HG03354 (cell line): ENCODE measurements around the gene ENOX1.
"Not testable (repeated sequence)": the region's sequence is repeated elsewhere in the genome, so short reads cannot be mapped to it uniquely, and the experiment has no call there.

Experiments used
- ATAC-seq: cut with Tn5 transposase; IDR thresholded peaks from one replicate; pipeline ENCODE4 v1.9.1; 2021; ENCODE audit warnings: mild to moderate bottlenecking; ENCODE audit not compliant: unreplicated experiment, poor library complexity, severe bottlenecking

ENOX1 gene

DNA sequence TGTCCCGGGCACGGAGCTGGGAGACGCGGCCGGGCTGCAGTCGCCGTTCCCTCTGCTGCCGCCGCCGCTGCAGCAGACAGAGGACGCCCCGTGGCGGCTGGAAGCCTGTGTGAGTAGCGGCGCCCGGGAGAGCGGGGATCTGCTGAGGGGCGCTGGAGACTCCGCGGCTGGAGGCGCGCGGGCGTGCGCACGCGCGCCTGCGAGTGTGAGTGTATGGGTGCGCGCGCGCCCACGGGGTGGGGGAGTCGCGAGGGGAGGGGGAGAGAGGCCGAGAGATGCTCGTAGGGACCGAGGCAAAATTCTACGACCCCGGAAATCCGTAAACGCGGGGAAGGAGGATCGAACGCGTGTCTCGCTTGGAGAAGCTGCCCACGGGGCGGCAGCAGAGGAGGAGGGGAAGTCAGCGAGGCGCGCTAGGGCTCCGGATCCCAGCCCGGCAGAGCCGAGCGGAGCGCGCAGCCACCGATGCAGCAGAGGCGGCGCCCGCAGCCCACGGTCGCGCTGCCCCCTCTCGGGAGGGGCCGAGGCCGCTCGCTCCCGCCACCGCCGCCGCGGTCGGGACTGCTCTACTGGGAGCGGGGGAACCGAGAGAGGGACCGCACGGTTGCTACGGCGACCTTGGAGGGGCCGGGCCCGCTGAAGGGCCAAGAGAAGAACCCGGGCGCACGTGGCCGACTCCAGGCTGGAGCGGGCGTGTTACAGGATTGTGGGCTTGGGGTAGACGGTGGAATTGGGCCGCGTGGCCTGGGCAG lies at the start of gene ENOX1:
ENOX1 (minus strand) TSS at position 207 of the 752 bp plus-strand sequence.
- no peak for ATAC-seq

DNA sequence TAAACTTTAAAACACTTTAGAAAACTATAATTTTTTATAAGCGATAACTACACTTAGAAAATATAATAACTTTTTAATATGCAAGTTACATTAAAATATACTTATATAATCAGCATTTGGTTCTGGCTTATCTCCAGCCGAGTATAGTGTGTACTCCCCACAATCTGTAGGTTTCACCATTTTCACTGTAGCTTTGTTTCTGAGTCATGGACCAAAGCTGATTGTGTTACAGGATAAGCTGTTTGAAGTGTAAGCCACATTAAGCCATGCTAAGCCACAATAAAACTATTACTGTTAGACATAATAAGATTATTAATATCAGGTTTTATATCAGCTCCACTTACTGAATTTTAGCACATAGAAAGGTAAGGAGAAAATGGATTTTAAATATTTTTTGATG lies 48.9 kb upstream of the ENOX1 start:
- ATAC-seq: no peak

DNA sequence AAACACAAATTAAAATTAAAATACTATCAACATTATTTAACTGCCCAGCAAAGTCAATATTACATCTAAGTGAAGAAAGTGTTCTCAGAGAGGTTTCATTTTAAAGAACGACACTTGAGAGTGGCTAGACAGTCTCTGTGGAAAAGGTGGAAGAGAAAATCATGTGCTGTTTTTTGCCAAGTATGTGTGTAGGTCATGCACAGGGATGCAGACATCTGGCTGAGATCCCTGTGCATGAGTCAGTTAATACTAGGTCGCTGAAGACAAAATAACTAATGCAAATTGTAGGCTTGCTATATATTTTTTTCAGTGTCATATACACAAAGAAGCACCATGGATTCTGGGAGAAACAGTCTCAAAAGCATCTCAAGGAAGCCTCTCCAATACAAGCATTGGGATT lies 44.3 kb upstream of the ENOX1 start:
- ATAC-seq: no peak

DNA sequence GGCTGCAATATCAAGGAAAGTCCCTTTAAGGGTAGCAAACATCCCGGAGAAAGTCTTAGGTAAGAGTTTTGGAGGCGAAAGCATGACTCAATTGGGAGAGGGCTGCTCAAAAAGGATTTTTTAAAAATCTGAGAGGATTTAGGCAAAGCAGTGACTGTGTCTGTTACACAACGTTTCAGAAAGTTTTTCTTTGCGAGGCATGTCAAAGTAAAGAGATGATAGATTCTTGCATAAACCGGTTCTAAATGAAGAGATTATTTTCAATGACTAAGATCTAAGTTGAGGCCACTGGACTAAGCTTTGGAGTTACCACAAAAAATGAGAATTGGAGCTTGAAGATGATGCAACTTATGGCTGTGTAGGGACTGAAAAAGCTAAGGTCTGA lies 43.7 kb upstream of the ENOX1 start:
- ATAC-seq: no peak

DNA sequence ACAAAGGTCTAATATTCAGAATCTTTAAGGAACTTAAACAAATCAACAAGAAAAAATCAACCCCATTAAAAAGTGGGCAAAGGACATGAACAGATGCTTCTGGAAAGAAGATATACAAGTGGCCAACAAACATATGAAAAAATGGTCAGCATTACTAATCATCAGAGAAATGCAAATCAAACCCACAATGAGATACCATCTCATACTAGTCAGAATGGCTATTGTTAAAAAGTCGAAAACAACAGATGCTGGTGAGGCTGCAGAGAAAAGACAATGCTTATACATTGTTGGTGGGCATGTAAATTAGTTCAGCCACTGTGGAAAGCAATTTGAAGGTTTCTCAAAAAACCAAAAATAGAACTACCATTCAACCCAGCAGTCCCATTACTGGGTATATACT lies 37.9 kb upstream of the ENOX1 start:
- ATAC-seq: not testable (repeated sequence)

DNA sequence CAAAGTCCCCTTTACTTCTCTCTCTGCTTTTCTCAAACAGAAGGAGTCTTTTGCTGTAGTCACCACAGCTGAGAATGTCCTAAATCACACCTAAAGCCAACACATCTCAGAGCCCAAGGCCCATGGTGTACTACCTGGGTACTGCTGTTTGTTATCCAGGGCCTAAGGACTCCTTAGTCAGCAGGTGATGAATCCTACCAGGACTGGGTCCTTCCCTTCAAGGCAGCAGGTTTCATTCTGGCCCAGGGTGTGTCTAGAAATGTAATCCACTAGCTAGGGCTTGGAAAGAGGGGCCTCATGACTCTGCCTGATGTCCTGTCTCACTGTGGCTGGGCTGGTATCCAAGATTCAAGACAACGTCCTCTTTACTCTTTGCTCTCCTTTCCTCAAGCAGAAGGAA lies 36.2 kb upstream of the ENOX1 start:
- no peak for ATAC-seq

DNA sequence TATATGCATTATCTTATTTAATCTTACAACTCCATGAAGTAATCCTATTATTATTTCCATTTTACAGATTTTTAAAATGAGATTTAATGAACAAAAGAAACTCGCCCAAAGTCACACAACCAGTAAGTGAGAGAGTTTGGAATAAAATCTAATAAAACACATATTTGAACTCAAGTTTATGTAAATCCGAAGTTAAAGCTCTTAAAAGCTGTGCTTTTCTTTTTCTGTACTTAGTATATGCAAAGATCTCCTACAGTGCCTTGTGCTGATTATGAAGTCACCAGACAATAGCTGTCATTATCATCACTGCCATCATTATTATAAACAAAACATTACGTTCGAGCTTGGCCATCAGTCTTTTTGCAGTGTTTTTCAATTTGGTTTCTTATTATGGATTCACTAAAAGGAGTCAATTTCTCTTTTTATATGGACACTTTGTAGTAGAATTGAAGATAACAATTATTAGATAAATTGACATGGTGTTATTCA lies 29.7 kb upstream of the ENOX1 start:
- no peak for ATAC-seq

DNA sequence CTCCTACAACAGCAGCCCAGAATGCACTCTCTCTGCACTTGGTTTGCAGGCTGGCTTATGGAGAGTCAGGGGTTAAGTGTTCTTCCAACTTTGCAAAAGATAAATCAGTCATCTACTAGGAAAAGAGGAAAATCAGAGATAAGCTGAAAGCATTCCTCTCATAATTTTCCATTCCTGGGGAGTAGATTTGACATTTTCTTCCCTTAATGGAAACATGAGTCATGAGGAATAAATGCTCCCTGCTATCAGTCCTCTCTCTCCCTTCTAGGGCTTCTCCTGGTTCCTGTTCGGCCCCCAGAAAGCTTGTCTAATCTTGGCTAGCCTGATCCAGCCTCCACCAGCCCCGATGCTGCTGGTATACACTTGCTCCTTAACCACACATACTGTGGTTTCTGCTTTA lies 28.4 kb upstream of the ENOX1 start:
- ATAC-seq: no peak

DNA sequence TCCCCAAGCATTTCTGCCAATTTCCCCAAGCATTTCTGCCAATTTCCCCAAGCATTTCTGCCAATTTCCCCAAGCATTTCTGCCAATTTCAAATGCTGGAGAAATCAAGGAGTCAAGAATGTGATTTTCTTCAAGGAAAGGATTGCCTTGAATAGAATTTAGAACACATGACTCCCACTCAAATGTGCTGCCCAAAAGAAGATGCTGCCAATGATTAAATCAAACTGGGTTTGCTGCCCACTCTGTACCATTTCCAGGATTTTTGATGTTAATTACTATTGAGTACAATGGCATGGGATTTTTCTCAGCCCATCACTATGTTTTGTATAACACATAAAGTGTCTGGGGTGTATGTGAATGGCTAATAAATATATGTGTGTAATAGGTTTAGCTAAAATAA lies 21.9 kb upstream of the ENOX1 start:
- no peak for ATAC-seq

DNA sequence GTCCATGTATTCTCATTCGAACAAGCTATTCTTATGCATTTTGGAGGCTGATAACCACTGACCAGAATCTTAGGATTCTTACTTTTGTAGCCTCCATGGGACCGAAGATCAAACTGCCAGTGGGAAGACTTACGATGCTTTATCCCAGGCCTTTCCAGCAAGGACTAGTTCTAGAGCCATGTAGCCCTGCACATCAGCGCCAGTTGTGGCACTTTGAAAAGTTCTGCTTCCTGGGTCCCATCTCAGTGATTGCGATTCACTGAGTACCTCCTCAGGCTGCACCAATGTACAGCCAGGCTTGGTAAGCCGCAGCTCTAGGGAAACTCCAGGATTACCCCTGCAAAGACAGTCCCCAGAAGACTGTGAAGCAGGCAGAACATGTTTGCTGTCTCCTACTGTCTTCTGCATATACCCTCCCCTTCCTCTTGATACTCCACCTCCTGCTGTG lies 18.9 kb upstream of the ENOX1 start:
- no peak for ATAC-seq

DNA sequence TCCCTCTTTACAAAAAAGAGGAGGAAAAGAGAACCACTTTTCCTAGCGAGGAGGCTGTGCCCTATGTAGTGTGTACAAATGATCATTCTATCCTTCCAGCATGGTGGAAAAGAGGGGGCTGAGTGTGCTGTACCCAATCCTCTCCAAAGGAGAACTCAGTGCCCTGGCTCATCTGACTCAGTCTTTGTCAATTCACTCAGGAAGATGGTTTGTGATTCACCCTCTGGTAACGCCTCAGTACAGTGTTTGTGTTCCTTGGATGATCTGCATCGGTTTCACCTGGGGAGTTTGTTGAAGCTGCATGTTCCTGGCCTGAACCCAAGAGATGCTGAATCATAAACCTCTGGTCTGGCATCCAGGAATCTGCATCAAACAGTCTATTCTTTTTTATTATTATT lies 18.3 kb upstream of the ENOX1 start:
- ATAC-seq: no peak

DNA sequence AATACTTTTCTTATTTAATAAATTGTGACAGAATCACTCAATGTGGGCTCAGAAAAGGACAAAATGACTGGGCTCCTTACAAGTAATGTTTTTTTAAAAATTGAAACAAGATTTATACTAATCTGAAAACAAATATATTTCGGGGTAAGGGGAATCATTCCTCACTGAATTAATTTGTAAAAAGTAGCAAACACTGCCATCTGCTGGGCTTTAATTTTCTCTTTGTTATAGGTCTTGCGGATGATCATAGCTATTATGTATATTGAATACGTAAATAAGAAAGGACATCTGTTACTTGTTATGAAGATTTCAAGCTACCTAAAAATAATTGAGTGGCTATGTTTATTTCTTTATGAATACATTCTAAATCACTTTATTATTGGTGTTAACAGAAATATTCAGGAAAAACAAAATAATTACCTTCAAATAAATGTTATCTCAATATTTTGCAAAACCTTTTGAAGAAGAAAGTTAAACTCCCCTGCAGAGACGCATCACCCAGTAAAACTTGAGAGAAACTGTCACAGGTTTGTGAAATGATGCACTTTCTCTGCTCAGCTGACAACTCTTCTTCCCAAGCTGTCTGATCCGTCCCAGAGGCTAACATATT lies 17.8 kb upstream of the ENOX1 start:
- ATAC-seq: no peak

DNA sequence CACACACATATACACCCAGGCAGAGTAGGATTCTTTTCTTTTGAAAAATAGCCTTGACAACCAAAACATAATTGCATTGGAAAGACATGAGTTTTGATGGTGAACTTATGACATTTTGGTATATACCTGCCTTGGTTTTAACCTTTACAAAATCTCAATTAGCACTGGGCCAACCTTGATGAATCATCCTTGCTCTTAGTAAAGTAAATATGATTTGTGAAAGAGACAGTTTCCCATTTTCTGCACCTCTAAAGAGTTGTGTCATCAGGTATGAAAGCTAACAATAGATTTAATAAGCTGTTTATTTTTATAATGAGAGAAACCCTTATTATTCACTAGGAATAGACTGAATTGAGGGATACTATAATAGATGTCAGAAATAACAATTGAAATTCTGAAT lies 15.7 kb upstream of the ENOX1 start:
- no peak for ATAC-seq

DNA sequence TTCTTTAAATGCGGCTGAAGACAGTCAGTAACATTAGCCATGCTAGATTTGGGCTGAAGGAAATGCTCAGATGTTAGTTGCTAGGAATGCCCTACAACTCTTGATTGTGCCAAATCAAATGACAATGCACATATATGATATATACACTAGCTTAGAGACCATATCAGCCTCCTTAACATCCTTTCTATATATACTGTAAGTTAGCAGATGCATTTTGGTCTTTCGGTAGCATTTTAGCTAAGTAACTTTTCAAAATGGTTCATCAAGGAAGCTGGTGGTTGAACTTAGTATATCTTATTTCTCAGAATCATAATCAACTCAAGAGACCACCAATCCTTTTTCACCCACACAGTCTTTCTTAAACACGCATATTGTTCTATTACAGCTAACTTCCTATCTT lies 14.1 kb upstream of the ENOX1 start:
- no peak for ATAC-seq

DNA sequence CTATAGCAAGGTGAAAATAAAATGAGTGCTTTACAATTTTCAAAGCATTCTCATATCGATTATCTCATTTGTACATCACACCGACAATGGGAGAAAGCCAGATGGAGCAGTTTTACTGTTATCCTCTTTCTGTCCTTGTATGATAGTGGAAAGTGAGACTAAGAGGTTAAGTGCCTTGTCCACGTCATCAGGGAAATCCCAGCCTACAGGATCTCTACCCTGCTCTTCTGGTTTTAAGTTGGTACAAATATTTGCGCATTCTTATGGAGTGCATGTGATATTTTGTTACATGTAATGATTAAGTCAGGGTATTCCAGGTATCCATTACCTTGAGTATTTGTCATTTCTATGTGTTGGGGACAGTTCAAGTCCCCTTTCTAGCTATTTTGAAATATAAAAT lies 12.4 kb upstream of the ENOX1 start:
- no peak for ATAC-seq

DNA sequence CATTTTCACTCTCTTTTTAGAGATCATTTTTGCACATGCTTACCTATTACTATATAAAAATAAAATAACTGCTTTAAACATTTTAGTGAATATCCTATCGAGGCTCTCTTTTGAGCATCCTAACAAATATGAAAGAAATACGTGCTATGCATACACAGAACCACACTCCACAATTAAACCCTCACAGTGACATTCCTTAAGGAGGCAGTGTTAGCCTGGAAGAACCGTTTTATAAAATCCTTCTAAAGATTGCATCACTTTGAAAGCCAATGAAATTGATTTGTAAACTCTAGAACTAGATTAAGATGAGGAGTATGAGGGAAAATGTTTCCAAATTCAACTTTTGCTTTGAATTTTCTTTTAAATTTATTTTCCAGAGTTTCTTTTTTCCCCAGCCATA lies 11.1 kb upstream of the ENOX1 start:
- ATAC-seq: no peak

DNA sequence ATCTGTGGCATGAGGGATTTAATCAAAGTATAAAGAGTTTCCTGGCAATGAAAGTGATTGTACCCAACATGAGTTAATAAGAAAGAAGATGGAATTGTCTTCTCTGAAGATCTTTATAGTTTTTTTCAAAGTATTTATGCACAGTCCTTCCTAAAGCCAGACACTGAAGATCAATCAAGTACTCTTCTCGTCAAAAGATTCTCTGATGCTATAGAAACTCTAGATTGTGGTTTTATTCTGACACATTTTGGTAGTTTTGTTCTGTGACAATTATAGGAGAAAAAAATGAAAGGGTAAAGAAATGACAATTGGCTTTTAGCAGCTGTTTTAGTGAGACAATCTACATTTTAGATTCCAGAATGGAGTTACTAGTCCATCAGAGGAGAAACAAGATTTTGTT lies 10.4 kb upstream of the ENOX1 start:
- ATAC-seq: no peak

DNA sequence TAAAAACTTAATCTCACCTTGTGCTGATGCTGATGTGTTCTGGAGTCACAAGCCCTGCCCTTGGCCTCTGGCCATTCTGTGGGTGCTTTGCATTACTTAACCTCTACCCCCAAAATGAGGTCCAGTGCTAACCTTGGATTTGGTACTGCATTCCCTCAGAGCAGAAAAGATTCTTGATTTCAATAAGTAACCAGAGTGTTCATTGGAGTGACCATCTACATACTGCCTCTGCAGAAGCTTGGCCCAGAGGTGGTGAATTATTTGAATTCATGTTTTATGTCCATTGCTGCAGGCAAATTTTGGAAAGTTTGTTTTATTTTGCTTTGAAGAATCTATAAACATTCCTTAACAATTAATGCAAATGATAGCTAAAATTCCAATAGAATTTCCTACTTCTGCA lies 7.6 kb upstream of the ENOX1 start:
- no peak for ATAC-seq

DNA sequence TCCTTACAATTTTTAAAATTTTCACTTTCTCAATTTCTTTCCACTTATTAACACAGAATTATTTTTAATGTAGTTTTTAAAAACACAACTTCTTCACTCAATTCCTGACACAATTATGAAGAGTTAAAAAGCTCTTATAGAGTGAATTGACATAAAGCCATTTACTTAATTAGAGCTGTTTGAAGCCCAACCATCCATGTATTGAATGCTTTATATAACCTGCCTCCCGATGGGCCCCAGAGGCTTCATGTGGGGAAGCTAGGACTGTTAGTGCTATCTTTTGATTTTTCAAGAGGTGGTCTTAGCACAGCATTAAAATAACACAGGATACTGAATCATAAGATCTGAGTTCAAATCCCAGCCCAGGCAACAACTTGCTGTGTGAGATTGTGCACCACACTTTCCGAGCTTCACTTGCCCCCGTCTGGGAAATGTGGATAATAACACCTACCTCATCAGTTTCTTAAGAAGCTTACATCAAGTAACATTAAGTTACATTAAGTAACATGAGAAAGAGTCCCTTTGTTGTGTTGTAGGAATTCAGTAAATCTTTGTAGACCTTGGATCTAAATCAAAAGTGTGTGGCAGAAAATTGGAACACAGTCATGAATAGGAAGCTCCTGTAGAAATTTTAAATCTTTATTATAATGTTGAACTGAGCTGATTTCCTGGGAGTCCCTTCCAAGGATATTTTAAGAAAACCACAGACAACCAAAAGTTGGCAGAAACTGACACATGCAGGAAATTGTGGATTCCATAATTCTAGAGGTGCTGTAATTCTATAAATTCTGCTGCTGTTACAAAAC lies 5.5 kb upstream of the ENOX1 start:
- no peak for ATAC-seq

DNA sequence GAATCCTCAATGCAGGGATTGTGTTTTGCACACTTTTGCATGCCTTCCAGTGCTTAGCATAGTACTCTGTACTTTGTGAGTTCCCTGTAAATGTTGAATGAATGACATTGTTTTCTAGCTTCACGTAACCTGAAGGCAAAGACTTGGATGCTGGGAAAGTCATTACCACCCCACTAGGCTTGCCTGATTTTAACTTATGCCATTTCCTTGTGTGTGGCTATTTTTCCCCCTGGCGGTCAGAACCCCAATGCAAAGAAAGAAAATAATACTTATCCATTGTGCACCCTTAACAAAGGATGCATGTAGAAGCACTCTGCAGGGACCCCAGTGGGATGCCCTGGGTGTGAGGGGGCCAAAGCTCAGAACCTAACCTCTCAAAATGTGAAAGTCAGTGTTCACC lies 1.2 kb upstream of the ENOX1 start:
- ATAC-seq: no peak

DNA sequence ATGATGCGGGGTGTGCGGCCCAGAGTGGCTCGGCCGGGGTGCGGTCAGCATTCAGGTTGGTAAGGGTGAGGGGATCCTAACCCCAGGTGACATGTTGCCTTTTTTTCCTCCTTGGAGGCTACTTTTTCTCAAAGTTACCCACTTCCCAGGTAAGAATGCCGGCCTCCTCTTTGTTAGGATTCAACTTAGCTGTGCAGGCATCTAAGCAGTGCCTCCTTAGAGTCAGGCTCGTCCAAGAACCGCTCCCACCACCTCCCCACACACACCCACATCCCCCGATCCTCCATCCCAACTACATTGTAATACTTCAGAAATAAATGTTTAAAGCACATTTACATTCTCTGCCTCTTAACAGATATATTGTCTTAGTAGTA lies 733 bp upstream of the ENOX1 start:
- ATAC-seq: no peak
